ENCODE data around the gene FHIT. TPM values are rescaled to one million over a fixed set of nuclear protein-coding genes. Genes with fewer than 3 reads are reported as not detected.

Gene FHIT
- total and polyA plus RNA-seq, 10 of the 15 experiments (the other 5 are each of a cell fraction or from before 2014, with no cell fraction given) = 4.2 to 14.9 (median 9.4) TPM

DNA sequence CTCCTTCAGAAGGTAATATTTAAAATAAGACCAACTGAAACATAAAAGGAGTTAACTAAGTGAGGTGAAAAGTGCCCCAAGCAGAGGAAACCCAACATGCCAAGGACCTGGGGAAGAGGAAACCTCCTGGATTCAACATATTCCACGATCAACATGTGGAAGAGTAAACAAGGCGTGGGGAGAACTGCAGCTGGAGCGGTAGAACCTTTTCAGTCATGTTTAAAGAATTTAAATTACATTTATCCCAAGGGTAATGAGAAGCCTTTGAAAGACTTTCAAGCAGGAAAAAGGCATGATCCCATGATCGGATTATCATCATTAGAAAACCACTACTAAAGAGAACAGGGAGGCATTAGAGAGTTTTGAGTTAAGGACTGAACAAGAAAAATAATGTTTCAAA, 330.7 kb downstream of the FHIT start:
- Histone ChIP-seq H3K27ac (ENCODE audit: control insufficient read depth, insufficient read depth) (no peak overlapping the region), H3K4me2 (ENCODE audit: control insufficient read depth, insufficient read depth) (no peak overlapping the region), H3K9me3 (replicated peaks; ENCODE audit: control insufficient read depth, insufficient read depth, low read length) (no peaks in the 10 kb centered on the region), H3K27me3 (replicated peaks in 1 of 2; ENCODE audit: control insufficient read depth in 2 of 2, insufficient read depth in 2 of 2, low read length in 1 of 2) (no peaks in the 10 kb centered on the region), H3K4me1 (ENCODE audit: control insufficient read depth, insufficient read depth, low read length) (no peaks in the 10 kb centered on the region), H3K4me3 (no peak overlapping the region), H3K79me2 (ENCODE audit: control insufficient read depth, insufficient read depth, low read length) (no peaks in the 10 kb centered on the region), H2AFZ (ENCODE audit: control insufficient read depth, low read depth, low read length) (no peak overlapping the region), H4K20me1 (ENCODE audit: control insufficient read depth, insufficient read depth) (no peaks in the 10 kb centered on the region), H3K9ac (ENCODE audit: control insufficient read depth, insufficient read depth, low read length) (no peak overlapping the region), H3K36me3 (ENCODE audit: control insufficient read depth in 2 of 2, insufficient read depth in 2 of 2, low read length in 1 of 2) (no peaks in the 10 kb centered on the region)
- POLR2A ChIA-PET = no interaction called here
- DNase-seq (ENCODE audit: low read depth, low spot score) (no peak), ATAC-seq (no peak), FAIRE-seq (no peak)
- SMC1A ChIA-PET (ENCODE audit: uncharacterized antibody, unreplicated experiment) = no interaction called here
- TF ChIP-seq CBX5 (IDR thresholded peaks at IDR 0.05; ENCODE audit: low read depth) (no peak), POLR2A (IDR thresholded peaks at IDR 0.05; ENCODE audit: low read depth, low read length) (no peak)
- CTCF ChIA-PET = no interaction called here
- in situ Hi-C loops (cut with MboI) (no loop called here), intact Hi-C loops (cut with micrococcal nuclease; ENCODE audit: unreplicated experiment) (no loop called here)
- BruUV-seq (replicated peaks) = no TSS peak
- 89% methylated on average over 4 of the region's 4 CpGs for WGBS (ENCODE audit: insufficient coverage, insufficient replicate concordance, low lambda C conversion rate, missing lambda C conversion rate)
- RAD21 ChIA-PET (ENCODE audit: unreplicated experiment) = no interaction called here

DNA sequence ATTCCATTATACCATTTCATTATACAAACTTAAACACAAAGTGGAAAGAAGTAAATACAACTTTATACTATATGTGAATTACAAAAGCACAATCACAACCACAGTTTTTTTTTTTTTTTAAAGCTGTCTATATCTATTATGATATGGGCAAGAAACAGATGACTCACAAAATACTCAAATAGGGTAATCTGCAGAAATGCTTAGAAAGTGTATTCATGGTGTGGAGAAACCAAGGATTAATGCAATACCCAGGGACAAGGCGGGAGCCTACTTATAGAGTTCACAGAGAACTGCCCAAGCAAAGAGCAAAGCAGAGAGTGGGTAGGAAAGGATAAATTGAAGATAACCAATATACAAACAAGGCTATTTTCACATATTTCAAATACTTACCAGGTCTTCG, 332.0 kb downstream of the FHIT start:
- SMC1A ChIA-PET (ENCODE audit: uncharacterized antibody, unreplicated experiment) = no interaction called here
- RAD21 ChIA-PET (ENCODE audit: unreplicated experiment) = no interaction called here
- intact Hi-C loops (cut with micrococcal nuclease; ENCODE audit: unreplicated experiment) = no loop called here
- no peaks in the 10 kb centered on the region for H3K9me3 ChIP-seq (replicated peaks; ENCODE audit: control insufficient read depth, insufficient read depth, low read length)
- no peak overlapping the region for H2AFZ ChIP-seq (ENCODE audit: control insufficient read depth, low read depth, low read length)
- no peaks in the 10 kb centered on the region for H3K36me3 ChIP-seq (ENCODE audit: control insufficient read depth in 2 of 2, insufficient read depth in 2 of 2, low read length in 1 of 2)
- H3K79me2 ChIP-seq (ENCODE audit: control insufficient read depth, insufficient read depth, low read length) = no peaks in the 10 kb centered on the region
- H3K27me3 ChIP-seq (replicated peaks in 1 of 2; ENCODE audit: control insufficient read depth in 2 of 2, insufficient read depth in 2 of 2, low read length in 1 of 2) = no peaks in the 10 kb centered on the region
- H3K27ac ChIP-seq (ENCODE audit: control insufficient read depth, insufficient read depth) = no peak overlapping the region
- DNase-seq (ENCODE audit: low read depth, low spot score) = no peak
- H4K20me1 ChIP-seq (ENCODE audit: control insufficient read depth, insufficient read depth) = no peaks in the 10 kb centered on the region
- POLR2A ChIA-PET = no interaction called here
- in situ Hi-C loops (cut with MboI) = no loop called here
- H3K9ac ChIP-seq (ENCODE audit: control insufficient read depth, insufficient read depth, low read length) = no peak overlapping the region
- FAIRE-seq = no peak
- WGBS (ENCODE audit: insufficient coverage, insufficient replicate concordance, low lambda C conversion rate, missing lambda C conversion rate) = 83% methylated on average over 2 of the region's 2 CpGs
- no TSS peak for BruUV-seq (replicated peaks)
- H3K4me2 ChIP-seq (ENCODE audit: control insufficient read depth, insufficient read depth) = no peak overlapping the region
- CTCF ChIA-PET = no interaction called here
- no peak overlapping the region for H3K4me3 ChIP-seq
- no peaks in the 10 kb centered on the region for H3K4me1 ChIP-seq (ENCODE audit: control insufficient read depth, insufficient read depth, low read length)
- ATAC-seq = no peak
- TF ChIP-seq SIX5 (IDR thresholded peaks at IDR 0.05; ENCODE audit: low read depth, low read length, severe bottlenecking) (no peak), EED (IDR thresholded peaks at IDR 0.05; ENCODE audit: low read depth) (no peak), MXI1 (IDR thresholded peaks at IDR 0.05; ENCODE audit: low read depth, low read length) (no peak), RBBP5 (conservative IDR thresholded peaks at IDR 0.05) (no peak), SUZ12 (IDR thresholded peaks at IDR 0.05; ENCODE audit: unreplicated experiment) (no peak), HDAC2 (IDR thresholded peaks at IDR 0.05) (no peak), KAT2A (conservative IDR thresholded peaks at IDR 0.05; ENCODE audit: control insufficient read depth, low read depth, low read length) (no peak), RUNX3 (IDR thresholded peaks at IDR 0.05; ENCODE audit: low read length) (no peak), POLR2AphosphoS5 (IDR thresholded peaks at IDR 0.05; ENCODE audit: low read length) (no peak), NRF1 (conservative IDR thresholded peaks at IDR 0.05; ENCODE audit: low read depth, low read length) (no peak)
- TF ChIP-seq, protein P1, sequence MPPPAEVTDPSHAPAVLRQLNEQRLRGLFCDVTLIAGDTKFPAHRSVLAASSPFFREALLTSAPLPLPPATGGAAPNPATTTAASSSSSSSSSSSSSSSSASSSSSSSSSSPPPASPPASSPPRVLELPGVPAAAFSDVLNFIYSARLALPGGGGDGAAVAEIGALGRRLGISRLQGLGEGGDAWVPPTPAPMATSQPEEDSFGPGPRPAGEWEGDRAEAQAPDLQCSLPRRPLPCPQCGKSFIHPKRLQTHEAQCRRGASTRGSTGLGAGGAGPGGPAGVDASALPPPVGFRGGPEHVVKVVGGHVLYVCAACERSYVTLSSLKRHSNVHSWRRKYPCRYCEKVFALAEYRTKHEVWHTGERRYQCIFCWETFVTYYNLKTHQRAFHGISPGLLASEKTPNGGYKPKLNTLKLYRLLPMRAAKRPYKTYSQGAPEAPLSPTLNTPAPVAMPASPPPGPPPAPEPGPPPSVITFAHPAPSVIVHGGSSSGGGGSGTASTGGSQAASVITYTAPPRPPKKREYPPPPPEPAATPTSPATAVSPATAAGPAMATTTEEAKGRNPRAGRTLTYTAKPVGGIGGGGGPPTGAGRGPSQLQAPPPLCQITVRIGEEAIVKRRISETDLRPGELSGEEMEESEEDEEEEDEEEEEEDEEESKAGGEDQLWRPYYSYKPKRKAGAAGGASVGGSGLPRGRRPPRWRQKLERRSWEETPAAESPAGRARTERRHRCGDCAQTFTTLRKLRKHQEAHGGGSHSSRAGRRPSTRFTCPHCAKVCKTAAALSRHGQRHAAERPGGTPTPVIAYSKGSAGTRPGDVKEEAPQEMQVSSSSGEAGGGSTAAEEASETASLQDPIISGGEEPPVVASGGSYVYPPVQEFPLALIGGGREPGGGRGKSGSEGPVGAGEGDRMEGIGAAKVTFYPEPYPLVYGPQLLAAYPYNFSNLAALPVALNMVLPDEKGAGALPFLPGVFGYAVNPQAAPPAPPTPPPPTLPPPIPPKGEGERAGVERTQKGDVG (CRISPR knock-in tag; IDR thresholded peaks at IDR 0.05) = no peak
- TF ChIP-seq, protein P2, sequence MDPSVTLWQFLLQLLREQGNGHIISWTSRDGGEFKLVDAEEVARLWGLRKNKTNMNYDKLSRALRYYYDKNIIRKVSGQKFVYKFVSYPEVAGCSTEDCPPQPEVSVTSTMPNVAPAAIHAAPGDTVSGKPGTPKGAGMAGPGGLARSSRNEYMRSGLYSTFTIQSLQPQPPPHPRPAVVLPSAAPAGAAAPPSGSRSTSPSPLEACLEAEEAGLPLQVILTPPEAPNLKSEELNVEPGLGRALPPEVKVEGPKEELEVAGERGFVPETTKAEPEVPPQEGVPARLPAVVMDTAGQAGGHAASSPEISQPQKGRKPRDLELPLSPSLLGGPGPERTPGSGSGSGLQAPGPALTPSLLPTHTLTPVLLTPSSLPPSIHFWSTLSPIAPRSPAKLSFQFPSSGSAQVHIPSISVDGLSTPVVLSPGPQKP (IDR thresholded peaks at IDR 0.05; ENCODE audit: low read depth, low read length) = no peak
- TF ChIP-seq, protein P3, sequence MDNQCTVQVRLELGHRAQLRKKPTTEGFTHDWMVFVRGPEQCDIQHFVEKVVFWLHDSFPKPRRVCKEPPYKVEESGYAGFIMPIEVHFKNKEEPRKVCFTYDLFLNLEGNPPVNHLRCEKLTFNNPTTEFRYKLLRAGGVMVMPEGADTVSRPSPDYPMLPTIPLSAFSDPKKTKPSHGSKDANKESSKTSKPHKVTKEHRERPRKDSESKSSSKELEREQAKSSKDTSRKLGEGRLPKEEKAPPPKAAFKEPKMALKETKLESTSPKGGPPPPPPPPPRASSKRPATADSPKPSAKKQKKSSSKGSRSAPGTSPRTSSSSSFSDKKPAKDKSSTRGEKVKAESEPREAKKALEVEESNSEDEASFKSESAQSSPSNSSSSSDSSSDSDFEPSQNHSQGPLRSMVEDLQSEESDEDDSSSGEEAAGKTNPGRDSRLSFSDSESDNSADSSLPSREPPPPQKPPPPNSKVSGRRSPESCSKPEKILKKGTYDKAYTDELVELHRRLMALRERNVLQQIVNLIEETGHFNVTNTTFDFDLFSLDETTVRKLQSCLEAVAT (IDR thresholded peaks at IDR 0.05) = no peak
